NCI-H2171 (cell line): ENCODE results near the gene DIDO1.
A peak's percentile ranks its signal among the peaks of the same experiment; 100 is the strongest.

Source experiments
- DNase-seq: peaks from one replicate; lab custom pipeline; 2025; lab: John Stamatoyannopoulos, UW

Gene DIDO1

DNA sequence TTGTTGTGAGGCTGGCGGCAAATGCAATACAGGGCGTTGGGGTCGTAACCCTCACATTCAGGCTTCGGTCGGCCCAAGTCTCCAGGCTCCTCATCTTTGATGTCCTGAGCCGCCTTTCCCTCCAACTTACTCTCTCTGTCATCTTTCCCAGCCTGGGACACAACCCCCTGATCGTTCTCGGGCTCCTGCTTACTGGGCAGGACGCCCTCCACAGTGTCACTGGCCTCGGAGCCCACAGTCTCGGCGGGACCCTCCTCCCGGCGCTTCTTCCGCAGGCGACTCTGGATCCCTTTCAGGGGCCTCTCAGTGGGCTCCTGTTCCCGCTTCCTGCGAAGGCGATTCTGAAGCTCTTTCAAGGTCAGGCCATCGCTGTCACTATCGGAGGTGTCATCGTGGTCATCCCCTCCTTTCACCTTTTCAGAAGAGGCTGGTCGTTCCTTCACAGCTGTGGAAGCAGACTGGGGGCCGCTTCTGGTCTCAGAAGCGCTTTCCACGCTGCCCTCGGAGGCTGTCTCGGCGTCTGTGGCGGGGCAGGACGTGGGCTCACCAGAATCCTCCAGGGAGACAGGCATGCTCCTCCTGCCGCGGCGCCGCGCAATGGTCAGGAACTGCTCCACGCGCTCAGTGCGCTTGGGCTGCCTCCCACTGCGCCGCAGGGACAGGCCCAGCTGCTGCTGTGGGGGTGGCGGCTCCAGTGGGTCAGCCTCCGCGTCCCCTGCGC lies 15.4 kb downstream of the DIDO1 start:
- no peak for DNase-seq

- DNase-seq = no peak
Measured at GRCh38 chr20:62910217-62910766, 16.0 kb downstream of the DIDO1 start.

DNA sequence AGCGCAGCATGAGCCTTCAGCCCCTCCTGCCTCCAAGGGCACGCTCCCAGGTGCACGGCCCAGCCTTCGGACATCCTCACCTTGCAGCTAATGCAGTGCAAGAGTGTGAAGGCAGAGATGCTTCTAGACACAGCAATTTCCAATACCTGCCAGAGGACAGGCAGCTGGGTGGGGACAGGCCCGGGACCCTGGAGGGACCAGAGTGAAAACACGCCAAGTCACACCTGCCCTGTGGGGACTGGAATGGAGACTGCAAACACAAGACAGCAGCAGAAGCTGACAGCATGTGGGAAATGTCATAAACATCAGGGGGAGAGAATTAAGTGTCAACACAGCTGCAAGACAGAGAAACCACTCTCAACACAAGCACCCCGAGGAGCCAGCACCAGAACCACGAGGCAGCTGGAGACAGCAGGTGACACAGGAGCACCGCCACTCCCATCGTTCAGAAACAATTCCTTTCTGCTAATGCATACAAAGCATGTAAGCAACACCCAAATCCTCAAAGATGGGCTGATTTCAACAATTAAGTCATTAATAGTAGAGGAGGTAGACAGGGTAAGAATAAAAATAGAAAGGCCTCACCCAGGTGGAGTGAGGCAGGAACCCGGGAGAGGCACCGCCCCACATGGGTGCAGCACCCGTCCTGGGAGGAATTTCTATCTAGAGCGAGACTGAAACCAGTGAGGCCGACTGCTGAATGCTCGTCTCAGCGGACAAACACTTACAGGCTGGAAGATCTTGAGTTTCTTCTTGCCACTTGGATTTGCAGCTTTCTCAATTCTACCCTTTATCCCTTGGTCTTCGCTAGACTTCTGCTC lies 17.1 kb downstream of the DIDO1 start:
- no peak for DNase-seq

DNA sequence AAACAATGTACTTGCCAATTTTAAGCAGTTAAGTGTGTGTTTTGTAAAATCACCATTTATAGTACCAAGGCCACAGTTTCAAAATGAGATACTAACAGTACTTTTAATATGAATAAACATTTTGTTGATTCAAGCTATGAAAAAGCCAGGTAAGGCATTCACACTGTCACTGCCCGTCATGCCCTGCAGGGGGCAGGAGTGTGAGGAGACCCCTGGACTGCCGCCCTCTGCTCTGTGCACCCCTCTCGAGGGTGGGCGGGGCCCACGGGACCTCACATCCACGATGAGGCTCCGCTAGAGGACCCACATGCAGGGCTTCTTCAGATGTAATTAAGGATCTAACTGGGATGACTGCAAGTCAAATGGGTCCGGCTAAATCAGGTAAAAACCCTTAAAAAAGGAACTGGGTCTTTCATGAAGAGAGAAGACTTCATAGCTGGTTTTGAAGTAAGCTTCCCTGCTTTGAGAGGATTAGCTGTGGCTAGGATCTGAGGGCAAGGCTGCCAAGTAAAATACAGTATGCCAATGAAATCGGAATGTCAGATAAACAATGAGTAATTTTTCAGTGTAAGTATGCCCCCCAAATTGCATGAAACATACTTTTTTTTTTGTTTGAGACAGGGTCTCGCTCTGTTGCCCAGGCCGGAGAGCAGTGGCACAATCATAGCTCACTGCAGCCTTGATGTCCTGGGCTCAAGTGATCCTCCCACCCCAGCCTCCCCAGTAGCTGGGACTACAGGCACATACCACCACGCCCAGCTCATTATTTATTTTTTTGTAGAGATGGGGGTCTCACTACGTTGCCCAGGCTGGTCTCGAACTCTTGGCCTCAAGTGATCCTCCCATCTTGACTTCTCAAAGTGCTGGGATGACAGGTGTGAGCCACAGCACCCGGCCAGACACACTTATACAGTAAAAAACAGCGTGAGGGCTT lies 18.7 kb downstream of the DIDO1 start:
- DNase-seq = no peak

DNA sequence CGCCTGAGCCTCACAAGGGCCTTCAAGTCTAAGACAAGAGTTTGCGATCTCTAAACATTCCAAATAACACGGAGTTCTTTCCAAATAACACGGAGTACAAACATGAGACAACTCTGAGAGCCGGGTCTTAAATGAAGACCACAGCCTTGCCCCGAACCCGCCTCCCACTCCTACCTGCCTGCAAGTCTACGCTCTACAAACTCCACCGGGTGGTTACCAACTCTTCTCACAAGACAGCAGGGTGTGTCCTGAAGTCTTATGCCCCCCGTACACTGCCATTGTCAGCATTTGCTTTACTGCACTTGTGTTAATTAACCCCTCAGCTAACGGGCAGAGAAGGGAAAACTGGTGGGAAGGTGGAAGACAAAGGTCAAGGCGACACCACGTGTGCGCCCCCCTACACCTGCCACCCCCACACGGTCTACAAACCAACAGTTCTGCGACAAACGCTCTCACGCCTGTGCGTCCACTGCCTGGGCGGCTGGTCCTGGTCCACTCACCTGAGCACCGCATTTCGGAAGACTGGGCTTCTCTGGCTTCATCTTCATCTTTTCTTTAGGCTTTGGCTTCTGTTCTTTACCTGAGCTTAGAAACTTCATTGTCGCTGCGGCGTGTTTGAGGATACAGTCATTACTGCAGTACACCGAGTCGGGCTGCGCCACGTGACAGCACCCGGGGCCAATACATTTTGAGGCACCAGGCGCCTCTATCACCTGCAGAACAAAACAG lies 19.5 kb downstream of the DIDO1 start:
- DNase-seq = no peak

DNA sequence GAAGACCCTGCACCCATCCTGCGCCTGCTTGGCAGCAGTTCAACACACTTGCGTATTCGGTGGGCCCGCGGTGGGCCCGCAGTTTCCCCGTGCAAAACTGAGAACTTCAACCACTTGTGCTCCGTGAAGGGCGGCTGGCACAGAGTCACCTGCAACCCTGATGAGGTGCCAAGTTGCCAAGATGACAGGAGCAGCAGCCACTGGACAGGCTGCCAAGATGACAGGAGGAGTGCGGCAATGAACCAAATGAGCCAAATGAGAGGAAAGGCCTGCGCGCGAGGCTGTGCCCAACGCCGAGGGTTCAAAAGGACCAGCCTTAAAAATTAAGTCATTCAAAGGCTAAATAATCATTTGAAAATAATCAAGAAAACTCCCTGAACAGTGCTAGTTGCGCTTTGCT lies 20.1 kb downstream of the DIDO1 start:
- DNase-seq = no peak

DNA sequence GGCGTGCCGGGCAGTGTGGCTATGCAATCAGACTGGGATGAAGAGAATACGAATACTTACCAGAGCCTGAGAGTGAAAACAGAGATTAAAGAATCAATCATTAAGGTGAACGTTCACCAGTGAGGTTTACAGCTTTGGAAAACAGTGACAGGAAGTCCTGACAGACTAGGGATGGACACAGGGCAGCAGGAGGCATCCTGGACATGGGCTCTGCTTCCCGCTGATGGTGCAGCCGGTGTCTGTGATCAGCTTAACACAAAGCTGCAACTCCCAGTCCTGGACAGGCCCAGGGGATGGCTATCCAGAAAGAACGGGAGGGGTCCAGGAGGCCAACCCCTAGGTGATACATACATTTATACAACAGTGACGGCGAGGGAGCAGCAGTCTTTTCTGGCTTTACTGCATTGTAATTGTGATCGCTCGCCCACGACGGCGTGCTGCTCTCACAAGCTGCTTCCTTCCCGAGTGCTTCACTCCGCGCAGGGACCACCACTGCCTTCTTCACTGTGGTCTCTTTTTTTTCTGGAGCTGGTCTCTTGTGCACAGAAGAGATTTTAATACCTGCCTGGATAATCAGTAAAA lies 20.7 kb downstream of the DIDO1 start:
- DNase-seq = no peak

DNA sequence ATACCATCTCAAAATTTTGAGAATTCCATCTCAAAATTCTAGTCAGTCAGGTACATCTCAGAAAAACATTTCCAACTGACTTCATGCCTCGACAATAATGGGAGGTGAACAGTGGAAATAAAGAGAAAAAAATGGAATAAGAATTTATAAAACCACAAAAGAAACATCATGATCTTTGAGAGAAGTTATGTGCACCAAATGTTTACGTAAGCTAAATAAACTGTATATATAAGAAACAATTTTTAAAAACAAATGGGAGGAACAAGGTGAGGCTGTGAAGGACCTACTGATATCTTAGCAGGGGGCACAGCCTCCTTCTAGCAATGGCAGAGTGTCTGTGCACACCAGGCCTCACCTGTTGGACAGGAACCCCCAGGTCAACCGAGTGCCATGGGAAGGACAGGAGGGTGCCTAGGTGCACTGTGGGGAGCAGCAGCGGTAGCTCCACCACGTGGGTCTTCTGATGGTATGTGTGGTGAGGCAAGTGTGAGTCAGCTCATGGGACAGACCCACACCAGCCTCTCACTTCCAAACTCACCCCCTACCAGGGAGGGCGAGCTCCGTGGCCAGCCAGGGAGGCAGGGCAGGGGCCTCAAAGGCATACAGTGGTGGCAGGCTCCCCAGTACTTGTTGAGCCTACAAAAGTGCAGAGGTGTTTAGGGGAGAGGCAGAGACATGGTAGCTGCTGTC lies 23.2 kb downstream of the DIDO1 start:
- no peak for DNase-seq

- no peak for DNase-seq
Measured at GRCh38 chr20:62901891-62902290, 24.4 kb downstream of the DIDO1 start.

DNA sequence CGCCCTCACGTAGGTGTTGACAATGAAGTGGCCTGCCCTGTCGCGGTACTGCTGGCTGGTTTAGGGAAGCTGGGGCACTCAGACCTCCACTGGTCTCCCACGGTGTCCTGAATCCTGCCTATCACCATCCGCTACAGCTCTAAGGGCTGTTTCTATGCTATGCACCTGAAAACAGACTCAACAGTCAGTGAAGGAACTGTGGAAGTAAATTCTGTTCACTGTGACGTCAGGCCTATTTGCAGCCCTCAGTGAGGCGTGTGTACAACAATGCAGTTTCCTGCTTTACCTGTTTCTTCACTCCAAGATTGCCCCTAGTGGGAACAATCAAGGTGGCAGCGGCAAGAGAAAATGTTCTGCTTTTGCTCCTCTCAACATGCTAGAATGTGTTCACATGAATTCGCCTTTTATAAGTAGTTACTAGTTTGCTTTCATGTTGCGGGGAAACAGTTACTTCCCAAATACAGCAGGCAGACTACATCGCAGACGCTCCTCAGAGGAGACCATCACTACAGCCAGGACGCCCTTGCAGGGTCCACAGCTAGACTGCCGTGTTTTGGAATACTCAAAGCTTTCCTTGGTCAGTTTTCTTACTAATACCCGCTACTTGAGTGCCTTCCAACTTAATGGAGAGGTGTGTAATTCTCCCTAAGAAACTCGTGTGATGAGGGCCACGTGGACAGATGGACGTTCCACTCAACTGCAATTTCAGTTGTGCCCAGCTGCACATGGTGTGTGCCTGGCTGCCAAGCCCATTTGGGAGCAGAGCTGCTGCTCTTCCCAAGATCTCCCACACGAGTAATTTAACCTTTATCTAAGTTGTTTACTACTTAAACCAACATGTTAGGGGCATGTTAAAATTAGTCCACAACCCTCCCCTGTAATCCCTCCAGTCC lies 25.4 kb downstream of the DIDO1 start:
- peak; percentile 43 for DNase-seq

DNA sequence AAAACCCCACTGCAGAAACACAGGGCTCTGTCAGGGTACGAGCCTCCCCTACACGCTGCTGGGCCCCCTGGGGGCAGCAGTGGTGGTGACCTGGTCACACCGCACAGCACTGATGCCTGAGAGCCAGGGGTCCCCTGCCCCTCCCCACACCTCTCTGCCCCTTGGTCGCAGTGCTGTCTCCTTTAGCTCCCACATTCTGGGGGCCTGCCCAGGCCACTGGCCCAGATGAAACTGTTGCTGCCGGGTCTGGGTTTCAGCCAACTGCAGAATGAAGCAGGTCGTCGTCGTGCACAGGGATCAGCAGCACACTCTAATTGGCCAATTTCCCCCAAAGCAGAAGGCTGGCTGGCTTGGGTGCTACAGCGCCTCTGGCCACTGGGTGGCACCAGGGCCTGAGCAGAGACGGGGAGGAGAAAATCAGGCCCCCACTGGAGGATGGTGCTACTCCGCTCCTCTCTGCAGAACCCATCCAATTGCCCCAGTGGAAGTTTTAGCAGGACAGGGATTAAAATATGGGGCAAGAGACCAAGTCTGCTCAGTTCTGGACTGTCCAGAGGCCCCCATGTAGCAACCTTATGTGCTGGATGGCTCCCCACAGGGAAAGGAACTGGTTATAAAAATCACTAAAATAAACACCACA lies 26.1 kb downstream of the DIDO1 start:
- peak; percentile 71 for DNase-seq

DNA sequence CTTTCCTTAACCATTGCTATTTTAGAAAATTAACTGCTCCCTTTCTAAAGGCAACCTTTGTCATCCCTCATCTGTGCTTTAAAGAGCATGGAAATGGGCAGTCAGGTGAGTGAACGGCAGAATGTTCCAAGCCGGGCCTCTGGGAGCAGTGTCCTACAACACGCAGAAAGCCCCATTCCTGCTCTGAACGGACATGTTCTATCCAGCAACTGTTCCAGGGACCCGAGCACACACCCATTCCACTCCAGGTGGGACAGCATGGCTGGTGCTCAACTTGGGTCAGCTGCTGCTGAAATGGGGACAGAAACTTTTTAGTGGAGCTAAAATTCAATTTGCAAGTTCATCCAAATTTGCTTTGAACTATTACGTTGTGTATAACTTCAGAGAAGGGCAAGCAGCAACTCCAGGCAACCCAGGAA lies 26.7 kb downstream of the DIDO1 start:
- DNase-seq = peak; percentile 35

DNA sequence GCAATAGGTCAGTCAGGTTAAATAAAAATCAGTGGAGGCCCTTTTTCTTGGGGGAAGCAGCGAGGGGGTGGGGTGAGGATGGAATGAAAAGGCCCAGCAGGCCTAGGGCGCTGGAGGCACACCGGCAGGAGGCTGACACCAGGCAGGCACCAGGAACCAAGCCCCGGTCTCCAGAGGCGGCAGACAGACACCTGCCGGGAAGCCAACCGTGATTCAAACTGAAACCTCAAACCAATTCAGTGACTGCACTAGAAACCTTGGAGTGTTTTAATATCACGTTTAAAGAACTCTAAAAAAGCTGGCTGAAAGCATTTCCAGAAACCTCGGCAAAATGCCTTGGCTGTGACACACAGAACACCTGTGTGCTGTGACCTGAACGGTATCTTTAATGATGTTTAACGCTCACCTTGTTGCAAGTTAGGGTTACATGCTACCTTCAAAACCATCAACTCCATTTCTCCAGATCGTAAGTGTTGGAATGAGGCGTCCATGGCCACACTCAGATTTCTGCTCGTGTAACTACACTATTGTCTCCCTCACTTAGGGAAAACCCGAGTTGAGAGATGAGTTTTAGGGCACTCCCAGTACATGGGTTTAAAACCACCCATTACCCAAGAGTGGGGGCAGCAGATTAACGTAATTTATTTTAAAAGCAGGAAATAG lies 27.2 kb downstream of the DIDO1 start:
- DNase-seq = peak; percentile 31

GRCh38 chr20:62898093-62898964 lies 28.0 kb downstream of the DIDO1 start:
- no peak for DNase-seq

DNA sequence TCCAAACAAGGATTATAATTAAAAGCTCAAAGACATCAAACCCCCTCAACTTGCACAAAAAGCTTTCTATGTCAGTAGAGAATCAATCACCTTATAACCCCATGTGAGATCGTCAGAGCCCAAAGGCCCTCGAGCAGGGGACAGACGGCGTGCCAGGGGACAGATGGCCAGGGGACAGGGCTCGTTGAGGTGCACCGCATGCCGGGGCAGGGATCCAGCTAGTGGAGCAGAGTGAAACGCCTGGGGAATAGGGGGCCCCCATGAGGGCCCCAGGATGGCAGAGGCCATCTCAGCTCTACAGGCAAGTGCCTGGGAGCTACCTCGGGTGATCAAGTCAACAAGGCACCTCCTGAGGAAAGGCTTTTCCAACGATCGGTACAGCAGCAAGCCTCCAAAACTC lies 28.6 kb downstream of the DIDO1 start:
- peak; percentile 27 for DNase-seq

DNA sequence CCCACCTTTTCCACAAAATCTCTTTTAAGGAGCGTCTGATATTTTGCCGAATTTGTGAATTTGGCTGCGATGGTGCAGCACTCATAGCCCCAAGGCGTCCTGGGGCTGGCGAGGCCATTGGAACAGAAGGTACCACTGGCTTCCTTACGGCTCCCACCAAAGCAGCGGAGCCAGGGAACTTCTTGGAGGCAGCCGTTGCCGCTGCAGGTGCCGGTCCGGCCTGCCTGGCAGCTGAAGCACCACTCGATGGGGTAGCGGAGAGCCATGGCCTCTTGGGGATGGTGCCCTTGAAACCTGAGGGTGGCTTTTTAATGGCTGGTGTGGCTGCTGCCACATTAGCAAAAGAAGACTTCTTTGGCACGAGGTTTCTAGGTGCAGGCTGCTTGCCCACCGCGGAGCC lies 29.8 kb downstream of the DIDO1 start:
- no peak for DNase-seq

DNA sequence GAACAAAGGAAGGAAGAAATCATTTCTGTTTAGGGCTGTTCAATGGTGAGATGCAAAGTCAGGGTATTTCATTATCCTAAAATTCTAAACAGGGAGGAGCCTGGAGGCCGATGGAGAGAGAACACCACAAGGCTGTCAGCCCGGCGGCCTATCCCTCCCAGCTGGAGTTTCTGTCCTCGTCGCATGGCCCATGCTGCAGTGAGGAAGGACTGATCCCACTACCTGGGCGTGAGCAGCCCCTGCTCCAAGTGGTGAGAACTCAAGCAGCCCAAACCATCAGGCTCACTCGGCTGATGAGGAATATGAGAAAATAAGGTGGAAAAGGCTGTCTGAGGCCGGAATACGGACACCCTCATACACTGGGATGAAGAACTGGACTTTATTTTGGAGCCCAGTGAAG lies 30.8 kb downstream of the DIDO1 start:
- no peak for DNase-seq
